ENCODE measurements around the gene CEND1. TPM values are rescaled to one million over a fixed set of nuclear protein-coding genes. Genes with fewer than 3 reads are reported as not detected.

Gene CEND1
- total RNA-seq, 1 experiment from 2014 or later = 2.7 TPM

GRCh38 chr11:762421-763072 is 27.3 kb downstream of the CEND1 start (continued):
- TF ChIP-seq, protein P1, sequence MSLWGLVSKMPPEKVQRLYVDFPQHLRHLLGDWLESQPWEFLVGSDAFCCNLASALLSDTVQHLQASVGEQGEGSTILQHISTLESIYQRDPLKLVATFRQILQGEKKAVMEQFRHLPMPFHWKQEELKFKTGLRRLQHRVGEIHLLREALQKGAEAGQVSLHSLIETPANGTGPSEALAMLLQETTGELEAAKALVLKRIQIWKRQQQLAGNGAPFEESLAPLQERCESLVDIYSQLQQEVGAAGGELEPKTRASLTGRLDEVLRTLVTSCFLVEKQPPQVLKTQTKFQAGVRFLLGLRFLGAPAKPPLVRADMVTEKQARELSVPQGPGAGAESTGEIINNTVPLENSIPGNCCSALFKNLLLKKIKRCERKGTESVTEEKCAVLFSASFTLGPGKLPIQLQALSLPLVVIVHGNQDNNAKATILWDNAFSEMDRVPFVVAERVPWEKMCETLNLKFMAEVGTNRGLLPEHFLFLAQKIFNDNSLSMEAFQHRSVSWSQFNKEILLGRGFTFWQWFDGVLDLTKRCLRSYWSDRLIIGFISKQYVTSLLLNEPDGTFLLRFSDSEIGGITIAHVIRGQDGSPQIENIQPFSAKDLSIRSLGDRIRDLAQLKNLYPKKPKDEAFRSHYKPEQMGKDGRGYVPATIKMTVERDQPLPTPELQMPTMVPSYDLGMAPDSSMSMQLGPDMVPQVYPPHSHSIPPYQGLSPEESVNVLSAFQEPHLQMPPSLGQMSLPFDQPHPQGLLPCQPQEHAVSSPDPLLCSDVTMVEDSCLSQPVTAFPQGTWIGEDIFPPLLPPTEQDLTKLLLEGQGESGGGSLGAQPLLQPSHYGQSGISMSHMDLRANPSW (CRISPR knock-in tag; conservative IDR thresholded peaks at IDR 0.05; ENCODE audit: low read depth) = no peak
- TF ChIP-seq, protein P2, sequence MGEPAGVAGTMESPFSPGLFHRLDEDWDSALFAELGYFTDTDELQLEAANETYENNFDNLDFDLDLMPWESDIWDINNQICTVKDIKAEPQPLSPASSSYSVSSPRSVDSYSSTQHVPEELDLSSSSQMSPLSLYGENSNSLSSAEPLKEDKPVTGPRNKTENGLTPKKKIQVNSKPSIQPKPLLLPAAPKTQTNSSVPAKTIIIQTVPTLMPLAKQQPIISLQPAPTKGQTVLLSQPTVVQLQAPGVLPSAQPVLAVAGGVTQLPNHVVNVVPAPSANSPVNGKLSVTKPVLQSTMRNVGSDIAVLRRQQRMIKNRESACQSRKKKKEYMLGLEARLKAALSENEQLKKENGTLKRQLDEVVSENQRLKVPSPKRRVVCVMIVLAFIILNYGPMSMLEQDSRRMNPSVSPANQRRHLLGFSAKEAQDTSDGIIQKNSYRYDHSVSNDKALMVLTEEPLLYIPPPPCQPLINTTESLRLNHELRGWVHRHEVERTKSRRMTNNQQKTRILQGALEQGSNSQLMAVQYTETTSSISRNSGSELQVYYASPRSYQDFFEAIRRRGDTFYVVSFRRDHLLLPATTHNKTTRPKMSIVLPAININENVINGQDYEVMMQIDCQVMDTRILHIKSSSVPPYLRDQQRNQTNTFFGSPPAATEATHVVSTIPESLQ (CRISPR knock-in tag; IDR thresholded peaks at IDR 0.05) = no peak
- TF ChIP-seq NFE2L1 (CRISPR knock-in tag; IDR thresholded peaks at IDR 0.05) (0 out of 2 replicates have a peak, but pooled peaks have one; percentile 24), FOXP1 (CRISPR knock-in tag; IDR thresholded peaks at IDR 0.05; ENCODE audit: borderline replicate concordance) (peak; percentile 57; the same call in 1 of the 2 replicates), ZNF138 (CRISPR knock-in tag; conservative IDR thresholded peaks at IDR 0.05) (no peak), SMAD3 (CRISPR knock-in tag; IDR thresholded peaks at IDR 0.05; ENCODE audit: borderline replicate concordance) (peak; percentile 19; the same call in 1 of the 2 replicates), ZBTB21 (CRISPR knock-in tag; IDR thresholded peaks at IDR 0.05; ENCODE audit: borderline replicate concordance) (no peak), ESRRA (CRISPR knock-in tag; IDR thresholded peaks at IDR 0.05; ENCODE audit: borderline replicate concordance) (no peak), ERG (CRISPR knock-in tag; IDR thresholded peaks at IDR 0.05) (no peak), E2F1 (CRISPR knock-in tag; IDR thresholded peaks at IDR 0.05) (no peak), ATF1 (CRISPR knock-in tag; IDR thresholded peaks at IDR 0.05) (no peak), CREB1 (CRISPR knock-in tag; IDR thresholded peaks at IDR 0.05) (no peak), ZNF232 (CRISPR knock-in tag; IDR thresholded peaks at IDR 0.05) (0 out of 2 replicates have a peak, but pooled peaks have one; percentile 55), JUN (CRISPR knock-in tag; IDR thresholded peaks at IDR 0.05) (no peak), IRF2 (CRISPR knock-in tag; IDR thresholded peaks at IDR 0.05; ENCODE audit: borderline replicate concordance, low read depth) (no peak), E2F4 (CRISPR knock-in tag; IDR thresholded peaks at IDR 0.05; ENCODE audit: borderline replicate concordance, low read depth) (no peak)
- TF ChIP-seq, protein P3, sequence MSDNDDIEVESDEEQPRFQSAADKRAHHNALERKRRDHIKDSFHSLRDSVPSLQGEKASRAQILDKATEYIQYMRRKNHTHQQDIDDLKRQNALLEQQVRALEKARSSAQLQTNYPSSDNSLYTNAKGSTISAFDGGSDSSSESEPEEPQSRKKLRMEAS (CRISPR knock-in tag; IDR thresholded peaks at IDR 0.05) = no peak

Data from WTC11 (cell line).